K562 (cell line): Measurements from ENCODE around the gene ZNF275.

ENCODE experiments used
- ZFX ChIP-seq: sonication (generic); formaldehyde crosslinking; IDR thresholded peaks from 2 replicates; pipeline ENCODE4 v1.8.0; 2022; ENCODE audit warnings: mild to moderate bottlenecking, missing genetic modification reagents, moderate library complexity
- TF ChIP-seq, protein P1 (sequence below): sonication (generic); formaldehyde crosslinking; IDR thresholded peaks from 2 replicates; pipeline ENCODE4 v1.8.1; 2022; ENCODE audit warnings: missing genetic modification reagents
- TF ChIP-seq, protein P2 (sequence below), 3 experiments: IDR thresholded peaks in 2 of 3; conservative IDR thresholded peaks in 1 of 3; 2 replicates each; pipeline ENCODE4 v1.5.1; 2011 to 2012; ENCODE audit warnings: low read length in 3 of 3, mild to moderate bottlenecking in 3 of 3, control low read depth in 2 of 3, improper control_type of control experiment in 1 of 3, inconsistent platforms in 1 of 3, low read depth in 1 of 3, mixed read lengths in 1 of 3, moderate library complexity in 1 of 3; ENCODE audit not compliant: insufficient read depth in 2 of 3

DNA sequence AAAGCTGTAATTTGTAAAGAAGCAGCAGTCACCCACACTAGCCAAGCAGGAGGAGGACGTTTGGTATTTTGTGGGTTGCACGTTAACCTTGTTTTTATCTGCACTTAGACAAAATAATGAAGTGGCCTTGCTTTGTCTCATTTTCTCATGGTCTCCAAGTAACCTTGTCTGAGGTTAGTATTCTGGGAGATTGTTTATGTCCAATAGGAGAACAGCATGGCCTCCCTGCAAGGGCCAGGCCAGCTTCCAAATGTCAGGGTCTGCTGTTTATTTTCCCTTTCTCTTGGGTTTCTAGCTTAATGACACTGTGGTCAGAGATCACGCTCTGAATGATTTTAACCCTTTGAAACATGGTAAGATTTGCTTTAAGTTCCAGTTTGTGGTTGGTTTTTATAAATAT lies 37.3 kb downstream of the ZNF275 start:
- TF ChIP-seq, protein P1, sequence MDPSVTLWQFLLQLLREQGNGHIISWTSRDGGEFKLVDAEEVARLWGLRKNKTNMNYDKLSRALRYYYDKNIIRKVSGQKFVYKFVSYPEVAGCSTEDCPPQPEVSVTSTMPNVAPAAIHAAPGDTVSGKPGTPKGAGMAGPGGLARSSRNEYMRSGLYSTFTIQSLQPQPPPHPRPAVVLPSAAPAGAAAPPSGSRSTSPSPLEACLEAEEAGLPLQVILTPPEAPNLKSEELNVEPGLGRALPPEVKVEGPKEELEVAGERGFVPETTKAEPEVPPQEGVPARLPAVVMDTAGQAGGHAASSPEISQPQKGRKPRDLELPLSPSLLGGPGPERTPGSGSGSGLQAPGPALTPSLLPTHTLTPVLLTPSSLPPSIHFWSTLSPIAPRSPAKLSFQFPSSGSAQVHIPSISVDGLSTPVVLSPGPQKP (CRISPR knock-in tag) = no peak
- no peak for TF ChIP-seq ZFX (CRISPR knock-in tag)
- TF ChIP-seq, protein P2, sequence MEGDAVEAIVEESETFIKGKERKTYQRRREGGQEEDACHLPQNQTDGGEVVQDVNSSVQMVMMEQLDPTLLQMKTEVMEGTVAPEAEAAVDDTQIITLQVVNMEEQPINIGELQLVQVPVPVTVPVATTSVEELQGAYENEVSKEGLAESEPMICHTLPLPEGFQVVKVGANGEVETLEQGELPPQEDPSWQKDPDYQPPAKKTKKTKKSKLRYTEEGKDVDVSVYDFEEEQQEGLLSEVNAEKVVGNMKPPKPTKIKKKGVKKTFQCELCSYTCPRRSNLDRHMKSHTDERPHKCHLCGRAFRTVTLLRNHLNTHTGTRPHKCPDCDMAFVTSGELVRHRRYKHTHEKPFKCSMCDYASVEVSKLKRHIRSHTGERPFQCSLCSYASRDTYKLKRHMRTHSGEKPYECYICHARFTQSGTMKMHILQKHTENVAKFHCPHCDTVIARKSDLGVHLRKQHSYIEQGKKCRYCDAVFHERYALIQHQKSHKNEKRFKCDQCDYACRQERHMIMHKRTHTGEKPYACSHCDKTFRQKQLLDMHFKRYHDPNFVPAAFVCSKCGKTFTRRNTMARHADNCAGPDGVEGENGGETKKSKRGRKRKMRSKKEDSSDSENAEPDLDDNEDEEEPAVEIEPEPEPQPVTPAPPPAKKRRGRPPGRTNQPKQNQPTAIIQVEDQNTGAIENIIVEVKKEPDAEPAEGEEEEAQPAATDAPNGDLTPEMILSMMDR (IDR thresholded peaks at IDR 0.05 in 2 of 3, conservative IDR thresholded peaks at IDR 0.05 in 1 of 3; ENCODE audit: insufficient read depth in 2 of 3, low read depth in 1 of 3, low read length in 3 of 3) = no peak
